Glutamatergic neuron (in vitro differentiated cells): ENCODE data around the gene RALGAPA2. TPM values are rescaled to one million over a fixed set of nuclear protein-coding genes. Genes with fewer than 3 reads are reported as not detected.
A peak's percentile ranks its signal among the peaks of the same experiment; 100 is the strongest.

Experiments used
- DNase-seq: peaks from one replicate; pipeline ENCODE4 v3.0.0; 2022
- H3K27ac Mint-ChIP-seq: one replicate; pipeline ENCODE4 v1.8.0; 2020; ENCODE audit warnings: mild to moderate bottlenecking, mixed read lengths, inconsistent platforms; ENCODE audit not compliant: unreplicated experiment
- H3K27me3 Mint-ChIP-seq: one replicate; pipeline ENCODE4 v1.8.0; 2020; ENCODE audit warnings: mild to moderate bottlenecking, moderate library complexity, mixed read lengths, inconsistent platforms; ENCODE audit not compliant: unreplicated experiment
- H3K36me3 Mint-ChIP-seq: one replicate; pipeline ENCODE4 v1.8.0; 2020; ENCODE audit warnings: mild to moderate bottlenecking, mixed read lengths, inconsistent platforms; ENCODE audit not compliant: unreplicated experiment
- H3K4me1 Mint-ChIP-seq: one replicate; pipeline ENCODE4 v1.8.0; 2020; ENCODE audit warnings: mild to moderate bottlenecking, low read depth, mixed read lengths, inconsistent platforms; ENCODE audit not compliant: unreplicated experiment
- H3K4me3 Mint-ChIP-seq: one replicate; pipeline ENCODE4 v1.8.0; 2020; ENCODE audit warnings: mild to moderate bottlenecking, mixed read lengths, inconsistent platforms; ENCODE audit not compliant: unreplicated experiment
- H3K9me3 Mint-ChIP-seq: one replicate; pipeline ENCODE4 v1.8.0; 2020; ENCODE audit warnings: mild to moderate bottlenecking, moderate library complexity, mixed read lengths, inconsistent platforms; ENCODE audit not compliant: unreplicated experiment
- CTCF ChIP-seq: fragments of 200-600 bp; sonication (generic); IDR thresholded peaks from one replicate; pipeline ENCODE4 v1.5.0; 2021; ENCODE audit not compliant: partially characterized antibody, unreplicated experiment
- total RNA-seq: library from RNA; stranded (reverse); fragmentation: NEBNext Ultra II Directional; extraction: Animal tissue kit (Norgen Biotek cat#: 25700); gene quantifications from one replicate; pipeline ENCODE4 v1.2.1, GENCODE V29; 2021; ENCODE audit not compliant: unreplicated experiment

The RALGAPA2 gene
- total RNA-seq, 1 donor from 2014 or later = 60.9 TPM

GRCh38 chr20:20407891-20408805, 304.3 kb downstream of the RALGAPA2 start:
- peaks cover 85% of the 10 kb centered on the region for H3K4me1 Mint-ChIP-seq
- H3K36me3 Mint-ChIP-seq = no peaks in the 10 kb centered on the region
- peak overlapping the region; percentile 98 for H3K27ac Mint-ChIP-seq
- H3K27me3 Mint-ChIP-seq = peaks cover 10% of the 10 kb centered on the region
- H3K9me3 Mint-ChIP-seq = peaks cover 22% of the 10 kb centered on the region
- peak; percentile 53 for TF ChIP-seq CTCF
- DNase-seq = peak; percentile 64
- H3K4me3 Mint-ChIP-seq = peak overlapping the region; percentile 70

GRCh38 chr20:20406306-20406705, 306.1 kb downstream of the RALGAPA2 start:
- Mint-ChIP-seq H3K9me3 (peaks cover 24% of the 10 kb centered on the region), H3K4me1 (peaks cover 73% of the 10 kb centered on the region), H3K36me3 (no peaks in the 10 kb centered on the region), H3K27ac (peak overlapping the region; percentile 80), H3K27me3 (peaks cover 12% of the 10 kb centered on the region), H3K4me3 (peak overlapping the region; percentile 55)
- DNase-seq = no peak
- TF ChIP-seq CTCF = no peak

GRCh38 chr20:20405623-20406022, 306.8 kb downstream of the RALGAPA2 start:
- no peak for DNase-seq
- H3K4me1 Mint-ChIP-seq = peaks cover 72% of the 10 kb centered on the region
- peaks cover 22% of the 10 kb centered on the region for H3K9me3 Mint-ChIP-seq
- TF ChIP-seq CTCF = no peak
- peak overlapping the region; percentile 55 for H3K4me3 Mint-ChIP-seq
- H3K27ac Mint-ChIP-seq = peak overlapping the region; percentile 80
- H3K36me3 Mint-ChIP-seq = no peaks in the 10 kb centered on the region
- peaks cover 12% of the 10 kb centered on the region for H3K27me3 Mint-ChIP-seq

- H3K27ac Mint-ChIP-seq = peak overlapping the region; percentile 54
- no peak overlapping the region for H3K4me3 Mint-ChIP-seq
- no peak for TF ChIP-seq CTCF
- peaks cover 70% of the 10 kb centered on the region for H3K4me1 Mint-ChIP-seq
- H3K9me3 Mint-ChIP-seq = peaks cover 23% of the 10 kb centered on the region
- H3K27me3 Mint-ChIP-seq = peaks cover 10% of the 10 kb centered on the region
- H3K36me3 Mint-ChIP-seq = no peaks in the 10 kb centered on the region
- DNase-seq = no peak
Measured at GRCh38 chr20:20404633-20405032, 307.8 kb downstream of the RALGAPA2 start.

GRCh38 chr20:20401991-20402390, 310.5 kb downstream of the RALGAPA2 start:
- H3K27me3 Mint-ChIP-seq = peaks cover 8% of the 10 kb centered on the region
- no peak overlapping the region for H3K4me3 Mint-ChIP-seq
- no peaks in the 10 kb centered on the region for H3K36me3 Mint-ChIP-seq
- H3K4me1 Mint-ChIP-seq = peaks cover 57% of the 10 kb centered on the region
- no peak for DNase-seq
- H3K9me3 Mint-ChIP-seq = peaks cover 12% of the 10 kb centered on the region
- no peak for TF ChIP-seq CTCF
- H3K27ac Mint-ChIP-seq = no peak overlapping the region
